Measurements from ENCODE around the gene DSG2.

DSG2 gene

GRCh38 chr18:31558567-31558966 lies 60.6 kb downstream of the DSG2 start:
- DNase-seq, result no peak

DNA sequence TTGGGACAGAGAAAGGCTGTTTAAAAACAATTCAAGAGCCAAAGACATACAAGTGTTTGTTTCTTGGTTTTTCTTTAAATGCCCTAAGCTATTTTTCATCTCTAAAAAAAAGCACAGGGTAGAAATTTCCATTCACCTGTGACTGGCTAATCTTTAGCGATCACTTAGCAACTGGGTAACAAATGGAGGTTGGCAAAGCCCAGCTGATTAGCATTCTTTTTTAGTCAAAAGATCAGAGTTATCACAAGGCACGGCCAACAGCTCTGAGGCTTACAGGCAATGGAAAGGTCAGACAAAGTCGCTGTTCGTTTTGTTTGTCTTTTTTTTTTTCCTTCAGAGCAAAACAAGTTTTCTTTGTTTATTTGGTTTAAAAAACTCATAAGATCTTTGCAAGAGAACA lies 64.7 kb downstream of the DSG2 start:
- DNase-seq, result no peak

DNA sequence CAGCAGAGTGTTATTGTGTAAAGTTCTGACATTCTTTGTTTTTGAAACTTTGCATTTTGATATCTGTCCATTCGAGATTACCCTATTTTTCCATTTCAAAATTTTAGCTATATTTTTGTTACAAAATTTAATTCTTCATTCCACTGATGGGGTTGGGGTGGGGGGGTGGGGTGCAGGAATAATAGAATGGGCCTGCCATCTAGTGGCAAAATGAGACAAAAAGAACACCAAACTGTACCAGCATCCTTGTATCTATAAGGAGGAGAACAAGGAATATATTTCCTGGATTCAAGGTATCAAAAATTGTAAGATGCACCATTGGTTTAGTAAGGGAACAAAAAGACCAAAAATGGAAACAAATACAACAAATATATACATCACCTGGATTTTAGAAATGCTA lies 65.8 kb downstream of the DSG2 start:
- no peak for DNase-seq

DNA sequence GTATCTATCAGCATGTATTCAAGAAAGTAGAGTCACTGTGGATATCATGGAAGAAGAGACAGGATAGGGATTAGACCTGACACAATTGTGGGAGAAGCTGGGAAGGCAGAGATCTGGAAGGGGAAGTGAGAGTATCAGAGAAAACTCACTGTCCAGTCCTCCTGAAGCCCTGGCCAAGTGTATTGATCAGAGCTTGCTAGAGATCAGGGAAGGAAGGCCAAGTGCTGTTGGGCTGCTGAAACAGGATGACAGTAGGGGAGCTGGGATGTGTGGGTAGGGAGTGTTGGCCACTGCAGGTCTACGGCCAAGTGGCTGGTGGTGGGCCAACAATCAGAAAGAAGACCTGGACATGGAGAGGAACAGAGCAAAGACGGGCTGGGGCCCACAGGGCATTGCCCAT lies 67.4 kb downstream of the DSG2 start:
- DNase-seq, result no peak

GRCh38 chr18:31565782-31566512 lies 68.0 kb downstream of the DSG2 start:
- DNase-seq, result no peak

GRCh38 chr18:31566576-31567306 lies 68.8 kb downstream of the DSG2 start:
- no peak for DNase-seq

DNA sequence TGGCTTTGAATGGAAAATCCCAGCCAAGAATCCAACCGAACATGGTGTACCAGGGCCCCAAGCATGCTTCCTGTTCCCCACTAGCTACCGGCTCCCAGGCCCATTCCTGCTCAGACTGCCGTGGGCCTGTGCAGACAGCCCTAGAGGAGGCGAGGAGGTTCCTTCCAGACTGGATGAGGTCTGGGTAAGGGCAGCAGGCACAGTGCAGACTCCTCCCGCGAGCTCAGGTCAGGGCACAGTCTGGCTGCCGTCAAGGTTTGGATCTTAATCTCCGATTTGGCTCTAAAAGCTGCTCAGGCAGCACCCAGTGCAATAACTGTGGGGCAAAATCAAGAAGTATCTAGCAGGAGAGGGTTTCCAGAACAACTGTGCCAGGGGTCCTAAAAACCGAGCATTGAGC lies 74.4 kb downstream of the DSG2 start:
- DNase-seq, result no peak

DNA sequence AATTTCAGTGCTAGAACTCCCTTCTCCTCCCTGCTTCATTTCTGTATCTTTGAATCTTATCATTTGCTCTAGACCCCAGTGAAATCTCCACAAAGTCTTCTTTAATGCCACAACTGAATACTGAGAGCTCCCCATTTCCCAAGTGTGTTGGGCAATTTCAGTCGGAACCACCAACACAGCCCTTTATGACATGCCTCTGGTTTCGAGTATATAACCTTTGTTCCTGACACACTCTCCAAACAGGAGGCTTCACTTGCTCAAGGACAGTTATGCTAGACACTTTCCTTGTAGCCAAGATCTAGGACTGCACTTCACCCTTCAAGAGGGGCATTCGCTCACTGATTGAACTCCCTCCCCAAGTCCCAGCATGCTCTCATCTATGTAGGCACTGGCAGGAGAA lies 75.1 kb downstream of the DSG2 start:
- DNase-seq, result no peak

DNA sequence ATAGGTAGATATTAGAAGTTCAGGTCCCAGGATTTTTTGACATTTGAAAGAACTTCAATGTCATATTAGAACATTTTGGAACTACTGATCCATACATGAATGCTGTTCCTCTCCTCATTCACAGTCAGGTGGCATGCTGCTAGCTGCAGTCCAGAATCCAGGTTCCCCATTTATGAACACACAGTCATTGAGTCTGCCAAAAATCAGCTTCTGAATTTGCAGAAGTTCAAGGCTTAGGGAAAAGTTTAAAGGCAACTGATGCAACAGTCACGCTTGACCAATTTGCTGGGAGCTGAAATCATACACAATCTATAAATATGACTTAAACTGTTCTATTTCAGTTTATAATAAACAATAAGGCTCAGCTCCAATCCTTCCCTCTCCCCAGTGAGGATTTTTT lies 76.4 kb downstream of the DSG2 start:
- DNase-seq, result peak; percentile 65

DNA sequence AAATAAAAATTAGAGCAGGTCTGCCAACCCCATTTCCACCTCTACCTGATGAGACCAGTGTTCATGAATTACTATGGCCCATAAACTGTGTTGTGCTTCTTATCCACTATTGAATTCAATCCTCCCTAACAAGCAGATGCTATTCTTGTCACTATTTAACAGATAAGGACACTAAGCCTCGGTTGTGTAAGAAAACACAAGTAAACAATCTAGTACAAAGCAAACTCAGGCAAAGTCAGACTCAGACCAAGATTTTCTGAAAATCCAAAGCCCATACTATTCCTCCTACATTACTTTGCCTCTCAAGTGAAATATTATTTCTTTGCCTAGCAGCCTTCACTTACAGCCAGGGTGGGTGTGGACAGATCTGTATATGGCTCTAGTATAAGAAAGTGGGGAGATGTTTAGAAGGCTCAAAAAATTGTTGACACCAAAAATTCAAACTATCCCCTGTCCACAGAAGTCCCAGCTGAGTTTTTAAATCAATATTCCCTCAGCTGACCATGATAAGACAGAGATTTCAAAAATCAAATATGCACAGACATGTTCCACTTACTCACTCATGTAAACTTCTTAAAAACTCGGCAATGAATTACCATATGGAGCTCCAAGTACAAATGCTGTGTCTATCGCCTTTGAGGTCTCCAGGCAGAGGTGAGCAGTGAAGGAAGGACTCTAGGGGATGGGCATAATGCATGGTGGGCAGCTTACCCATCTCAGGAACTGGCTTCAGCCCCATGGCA lies 77.7 kb downstream of the DSG2 start:
- no peak for DNase-seq

DNA sequence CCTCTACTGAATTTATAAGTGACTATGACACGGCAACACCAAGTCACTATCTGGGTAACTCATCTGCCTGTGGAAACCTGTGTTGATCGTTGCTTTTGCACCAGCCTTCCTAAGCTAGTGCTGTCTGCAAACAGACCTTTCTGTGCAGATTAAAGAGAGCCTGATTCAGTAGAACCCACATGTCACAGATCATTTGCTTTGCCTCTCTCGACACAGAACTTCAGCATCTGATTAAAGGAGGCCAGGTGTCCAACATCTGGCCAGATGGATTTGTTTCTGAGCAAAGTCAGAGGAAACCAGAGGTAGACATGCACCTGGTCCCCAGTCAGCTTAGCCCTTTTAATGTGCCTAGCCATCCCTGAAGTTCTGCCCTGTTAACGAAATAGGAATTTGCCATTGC lies 78.7 kb downstream of the DSG2 start:
- no peak for DNase-seq

DNA sequence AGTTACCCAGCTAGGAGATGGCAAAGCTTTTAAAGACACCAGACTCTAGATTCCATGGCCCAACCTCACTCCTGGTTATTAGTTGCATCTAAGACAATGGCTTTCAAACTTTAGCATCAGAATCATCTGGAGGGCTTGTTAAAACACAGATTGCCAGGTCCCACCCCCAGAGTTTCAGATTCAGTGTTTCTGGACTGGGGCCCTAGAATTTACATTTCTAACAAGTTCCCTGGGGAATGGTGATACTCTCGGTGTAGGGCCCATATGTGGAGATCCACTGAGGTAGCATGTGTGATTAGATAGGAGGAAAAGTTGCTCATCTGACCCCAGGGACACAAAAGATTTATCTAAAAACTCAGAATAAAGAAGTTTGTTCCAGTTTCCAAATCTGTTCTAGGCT lies 79.2 kb downstream of the DSG2 start:
- DNase-seq, result no peak

DNA sequence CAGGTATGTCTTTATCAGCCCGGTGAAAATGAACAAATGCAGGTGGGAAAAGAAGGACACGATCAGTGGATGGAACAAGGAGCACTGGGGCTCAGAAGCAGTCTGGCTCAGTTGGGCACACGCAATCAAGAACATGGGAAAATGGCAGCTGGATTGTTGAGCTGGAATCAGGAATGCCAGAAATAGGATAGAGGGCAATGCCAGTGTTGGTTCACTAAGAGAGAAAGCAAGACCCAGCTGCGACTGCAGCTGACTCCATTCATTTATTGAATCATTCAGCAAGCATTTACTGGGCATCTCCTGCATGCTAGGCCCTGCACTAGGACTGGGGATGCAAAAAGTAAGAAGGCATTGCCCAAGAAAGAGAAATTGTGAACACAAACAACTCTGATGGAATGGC lies 80.1 kb downstream of the DSG2 start:
- no peak for DNase-seq

DNA sequence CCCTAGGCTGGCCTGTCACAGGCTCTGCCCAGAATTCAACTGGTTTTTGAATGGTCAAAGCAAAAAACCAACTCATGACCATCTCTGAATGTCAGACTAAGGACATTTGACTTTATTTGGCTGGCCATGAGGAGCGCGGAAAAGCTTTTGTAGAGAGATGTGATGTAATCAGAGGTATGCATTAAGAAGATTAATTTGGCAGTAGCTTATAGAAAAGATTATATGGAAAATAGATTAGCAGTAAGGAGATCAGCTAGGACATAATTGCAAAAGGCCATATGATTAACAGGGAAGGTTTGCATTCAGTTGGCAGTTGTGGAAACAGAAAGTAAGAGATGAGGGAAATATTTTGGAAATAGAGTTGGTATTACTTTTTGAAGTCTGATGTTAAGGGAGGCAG lies 81.4 kb downstream of the DSG2 start:
- no peak for DNase-seq

DNA sequence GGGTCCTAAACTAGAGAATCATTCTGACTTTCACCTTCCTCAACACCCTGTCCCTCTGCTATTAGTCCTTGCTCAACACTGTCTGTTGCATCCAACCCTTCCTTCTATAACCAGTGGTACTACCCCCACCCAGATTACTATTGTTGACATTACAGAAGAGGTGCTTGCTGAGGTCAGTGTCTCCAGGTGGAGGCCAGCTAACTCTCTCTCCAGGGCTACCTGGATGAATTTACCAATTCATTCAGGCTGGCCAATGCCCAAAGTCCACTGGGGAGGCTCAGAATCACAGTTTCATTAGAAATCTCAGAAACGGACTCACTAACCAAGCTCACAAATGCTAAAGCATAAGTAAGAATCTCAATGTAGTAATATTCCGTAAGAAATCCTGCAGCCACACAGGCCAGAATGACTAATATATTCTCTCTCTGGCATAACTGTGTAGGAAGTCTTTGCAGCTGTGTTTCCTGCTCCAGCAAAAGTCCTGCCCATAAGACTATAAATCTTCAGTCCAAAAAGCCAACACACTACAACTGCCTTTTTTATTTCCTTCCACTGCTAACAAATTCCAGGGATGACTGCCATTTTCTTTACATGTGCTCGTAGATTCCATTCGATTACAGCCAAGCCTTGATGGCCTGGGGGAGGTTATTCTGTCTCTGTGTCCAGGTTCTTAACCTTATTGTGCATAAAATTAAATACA lies 83.7 kb downstream of the DSG2 start:
- peak; percentile 76 for DNase-seq

GRCh38 chr18:31583185-31583854 lies 85.3 kb downstream of the DSG2 start:
- no peak for DNase-seq

DNA sequence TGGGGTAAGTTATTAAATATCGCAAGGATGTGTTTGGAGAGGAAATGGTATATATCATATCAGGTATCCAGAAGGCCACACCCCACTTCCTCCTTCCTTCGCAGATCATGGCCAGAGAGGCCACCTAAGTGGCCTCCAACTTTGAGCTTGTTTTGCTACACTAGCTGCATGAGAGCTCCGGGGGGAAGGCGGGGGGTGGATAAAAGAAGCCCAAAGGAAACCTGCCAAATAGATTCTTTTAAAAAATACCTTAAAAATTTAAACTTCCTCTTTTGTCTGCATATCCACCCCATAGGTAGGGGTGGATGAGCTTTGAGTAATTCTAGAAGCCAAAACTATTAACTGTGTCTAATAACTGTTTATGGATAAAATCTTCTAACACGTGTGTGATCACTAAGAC lies 88.0 kb downstream of the DSG2 start:
- DNase-seq, result no peak

DNA sequence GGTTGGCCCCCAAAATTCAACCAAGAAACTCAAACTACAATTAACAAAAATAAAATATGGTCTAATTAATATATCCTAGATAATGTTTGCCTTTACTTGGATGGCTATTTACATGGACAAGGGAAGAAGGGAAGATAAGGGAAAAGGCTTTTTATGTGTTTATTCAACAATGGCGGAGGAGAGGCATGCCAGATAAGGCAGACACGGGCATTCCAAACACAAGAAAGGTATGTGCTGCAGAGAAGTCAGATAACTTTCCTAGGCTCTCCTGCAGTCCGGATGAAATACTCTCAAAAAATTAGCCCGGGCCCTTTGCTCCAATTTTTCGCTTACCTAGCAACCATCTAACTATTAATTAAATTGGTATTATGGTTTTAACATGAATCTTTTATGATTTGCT lies 88.6 kb downstream of the DSG2 start:
- DNase-seq, result no peak

DNA sequence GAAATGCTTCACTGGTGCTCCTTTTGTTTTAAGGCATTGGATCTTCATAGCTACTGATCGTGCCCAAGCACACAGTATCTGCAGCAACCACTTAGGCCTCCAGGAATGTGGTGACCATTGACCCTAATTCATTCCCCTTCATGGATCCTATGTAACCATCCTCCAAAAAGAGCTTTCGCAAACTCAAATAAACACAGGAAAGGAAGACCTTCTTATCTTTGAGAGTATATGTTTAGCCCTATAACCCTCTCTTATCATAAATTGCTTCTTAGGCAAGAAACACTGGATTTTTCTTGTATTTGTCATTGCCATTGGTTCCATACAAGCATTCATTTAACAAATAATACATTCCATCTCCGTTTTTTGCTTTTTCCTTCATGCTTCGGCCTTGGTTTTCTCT lies 89.6 kb downstream of the DSG2 start:
- no peak for DNase-seq

DNA sequence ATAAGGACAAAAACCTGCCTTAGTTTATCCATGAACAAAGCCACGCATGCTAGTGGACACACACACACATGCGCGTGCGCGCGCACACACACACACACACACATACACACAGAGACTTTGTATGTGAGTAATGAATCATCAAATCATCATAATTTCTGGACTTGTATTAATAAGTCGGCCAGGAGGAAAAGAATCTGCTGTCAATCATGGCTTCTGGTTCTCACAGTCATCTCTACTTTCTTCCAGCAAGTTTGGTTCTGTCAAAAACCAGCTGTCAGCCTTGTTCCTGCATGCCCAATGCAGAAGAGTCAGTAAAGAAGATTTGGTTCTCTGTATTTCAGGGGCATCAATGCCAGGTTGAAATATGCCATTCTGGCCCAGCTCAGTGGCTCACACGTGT lies 92.6 kb downstream of the DSG2 start:
- DNase-seq, result no peak

DNA sequence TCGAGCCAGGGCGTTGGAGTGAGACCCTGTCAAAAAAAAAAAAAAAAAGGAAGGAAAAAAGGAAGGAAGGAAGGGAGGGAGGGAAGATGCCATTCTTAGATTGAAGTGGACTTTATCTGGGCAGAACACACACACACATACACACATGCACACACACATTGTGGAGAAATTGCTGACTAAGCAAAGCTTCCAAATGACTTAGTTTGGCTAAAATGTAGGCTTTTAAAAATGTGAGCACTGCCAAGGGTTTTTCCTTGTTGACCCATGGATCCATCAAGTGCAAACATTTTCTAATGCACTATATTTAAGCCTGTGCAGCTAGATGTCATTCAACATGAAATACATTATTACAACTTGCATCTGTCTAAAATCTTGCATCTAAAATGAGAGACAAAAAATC lies 93.1 kb downstream of the DSG2 start:
- no peak for DNase-seq

DNA sequence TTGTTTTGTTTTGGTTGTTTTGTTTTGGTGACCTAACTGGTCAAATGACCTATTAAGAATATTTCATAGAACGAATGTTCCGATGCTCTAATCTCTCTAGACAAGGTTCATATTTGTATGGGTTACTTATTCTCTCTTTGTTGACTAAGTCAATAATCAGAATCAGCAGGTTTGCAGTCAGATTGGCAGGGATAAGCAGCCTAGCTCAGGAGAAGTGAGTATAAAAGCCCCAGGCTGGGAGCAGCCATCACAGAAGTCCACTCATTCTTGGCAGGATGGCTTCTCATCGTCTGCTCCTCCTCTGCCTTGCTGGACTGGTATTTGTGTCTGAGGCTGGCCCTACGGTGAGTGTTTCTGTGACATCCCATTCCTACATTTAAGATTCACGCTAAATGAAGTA lies 93.7 kb downstream of the DSG2 start, which contains the start of gene TTR:
TSS of gene TTR (plus strand) at position 250 of the 400 bp plus-strand sequence. CDS start at position 276, 26 bp downstream.
- no peak for DNase-seq
